GM21515 (cell line): Measurements from ENCODE around the gene USP17L13.
"Not testable (repeated sequence)": the region's sequence is repeated elsewhere in the genome, so short reads cannot be mapped to it uniquely, and the experiment has no call there.

Source experiments
- ATAC-seq: cut with Tn5 transposase; IDR thresholded peaks from one replicate; pipeline ENCODE4 v1.9.1; 2021; ENCODE audit not compliant: unreplicated experiment

Gene USP17L13, protein sequence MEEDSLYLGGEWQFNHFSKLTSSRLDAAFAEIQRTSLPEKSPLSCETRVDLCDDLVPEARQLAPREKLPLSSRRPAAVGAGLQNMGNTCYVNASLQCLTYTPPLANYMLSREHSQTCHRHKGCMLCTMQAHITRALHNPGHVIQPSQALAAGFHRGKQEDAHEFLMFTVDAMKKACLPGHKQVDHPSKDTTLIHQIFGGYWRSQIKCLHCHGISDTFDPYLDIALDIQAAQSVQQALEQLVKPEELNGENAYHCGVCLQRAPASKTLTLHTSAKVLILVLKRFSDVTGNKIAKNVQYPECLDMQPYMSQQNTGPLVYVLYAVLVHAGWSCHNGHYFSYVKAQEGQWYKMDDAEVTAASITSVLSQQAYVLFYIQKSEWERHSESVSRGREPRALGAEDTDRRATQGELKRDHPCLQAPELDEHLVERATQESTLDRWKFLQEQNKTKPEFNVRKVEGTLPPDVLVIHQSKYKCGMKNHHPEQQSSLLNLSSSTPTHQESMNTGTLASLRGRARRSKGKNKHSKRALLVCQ

DNA sequence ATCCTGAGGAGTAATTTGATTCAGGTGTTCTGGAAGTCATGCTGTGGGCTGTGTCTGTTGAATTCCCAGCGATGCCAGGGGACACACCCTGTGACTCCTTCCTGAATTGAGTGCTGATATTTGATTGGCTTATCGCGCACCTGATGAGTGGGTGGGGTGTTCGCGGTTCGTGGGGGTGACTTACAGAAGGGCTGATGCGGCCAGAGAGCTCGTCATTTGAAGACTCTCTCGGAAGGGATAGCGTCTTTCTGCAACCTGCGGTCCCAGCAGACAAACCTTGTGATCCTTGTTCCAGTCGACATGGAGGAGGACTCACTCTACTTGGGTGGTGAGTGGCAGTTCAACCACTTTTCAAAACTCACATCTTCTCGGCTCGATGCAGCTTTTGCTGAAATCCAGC is at the start of gene USP17L13:
Gene USP17L13 (plus strand): TSS at position 301 of the 400 bp plus-strand sequence. CDS start 0 bp downstream, at position 301.
- not testable (repeated sequence) for ATAC-seq

- not testable (repeated sequence) for ATAC-seq
Measured at GRCh38 chr4:9210357-9210756, 14.3 kb upstream of the USP17L13 start, which contains the start of gene USP17L10. Gene USP17L10, plus strand, starts transcription at chr4:9210657. Its CDS starts 0 bp downstream, at chr4:9210657.

- not testable (repeated sequence) for ATAC-seq
Measured at GRCh38 chr4:9214701-9215100, 10.0 kb upstream of the USP17L13 start.

- ATAC-seq: not testable (repeated sequence)
Measured at GRCh38 chr4:9215105-9215504, 9.6 kb upstream of the USP17L13 start, which contains the start of gene USP17L11. Gene USP17L11, plus strand, starts transcription at chr4:9215405. Its CDS starts 0 bp downstream, at chr4:9215405.

GRCh38 chr4:9219852-9220251 is 4.8 kb upstream of the USP17L13 start, which contains the start of gene USP17L12:
Gene USP17L12, plus strand, starts transcription at chr4:9220152. Its CDS starts 0 bp downstream, at chr4:9220152.
- ATAC-seq: not testable (repeated sequence)

- ATAC-seq: not testable (repeated sequence)
Measured at GRCh38 chr4:9230249-9230648, 5.6 kb downstream of the USP17L13 start.

DNA sequence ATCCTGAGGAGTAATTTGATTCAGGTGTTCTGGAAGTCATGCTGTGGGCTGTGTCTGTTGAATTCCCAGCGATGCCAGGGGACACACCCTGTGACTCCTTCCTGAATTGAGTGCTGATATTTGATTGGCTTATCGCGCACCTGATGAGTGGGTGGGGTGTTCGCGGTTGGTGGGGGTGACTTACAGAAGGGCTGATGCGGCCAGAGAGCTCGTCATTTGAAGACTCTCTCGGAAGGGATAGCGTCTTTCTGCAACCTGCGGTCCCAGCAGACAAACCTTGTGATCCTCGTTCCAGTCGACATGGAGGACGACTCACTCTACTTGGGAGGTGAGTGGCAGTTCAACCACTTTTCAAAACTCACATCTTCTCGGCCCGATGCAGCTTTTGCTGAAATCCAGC is 9.4 kb downstream of the USP17L13 start, which contains the start of gene USP17L15:
Gene USP17L15 (plus strand): TSS at position 301 of the 400 bp plus-strand sequence. CDS start 0 bp downstream, at position 301.
- ATAC-seq: not testable (repeated sequence)

- ATAC-seq: not testable (repeated sequence)
Measured at GRCh38 chr4:9238461-9238860, 13.8 kb downstream of the USP17L13 start.

GRCh38 chr4:9243579-9243978 is 18.9 kb downstream of the USP17L13 start, which contains the start of gene USP17L17:
Gene USP17L17, plus strand, starts transcription at chr4:9243879. Its CDS starts 0 bp downstream, at chr4:9243879.
- ATAC-seq: not testable (repeated sequence)

- ATAC-seq: not testable (repeated sequence)
Measured at GRCh38 chr4:9247953-9248680, 23.4 kb downstream of the USP17L13 start, which contains the start of gene USP17L18. Gene USP17L18, plus strand, starts transcription at chr4:9248630. Its CDS starts 0 bp downstream, at chr4:9248630.

DNA sequence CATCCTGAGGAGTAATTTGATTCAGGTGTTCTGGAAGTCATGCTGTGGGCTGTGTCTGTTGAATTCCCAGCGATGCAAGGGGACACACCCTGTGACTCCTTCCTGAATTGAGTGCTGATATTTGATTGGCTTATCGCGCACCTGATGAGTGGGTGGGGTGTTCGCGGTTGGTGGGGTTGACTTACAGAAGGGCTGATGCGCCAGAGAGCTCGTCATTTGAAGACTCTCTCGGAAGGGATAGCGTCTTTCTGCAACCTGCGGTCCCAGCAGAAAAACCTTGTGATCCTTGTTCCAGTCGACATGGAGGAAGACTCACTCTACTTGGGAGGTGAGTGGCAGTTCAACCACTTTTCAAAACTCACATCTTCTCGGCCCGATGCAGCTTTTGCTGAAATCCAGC is 28.4 kb downstream of the USP17L13 start, which contains the start of gene USP17L19:
Gene USP17L19 (plus strand): TSS at position 301 of the 400 bp plus-strand sequence. CDS start 0 bp downstream, at position 301.
- not testable (repeated sequence) for ATAC-seq

- ATAC-seq: not testable (repeated sequence)
Measured at GRCh38 chr4:9257824-9258223, 33.1 kb downstream of the USP17L13 start, which contains the start of gene USP17L20. Gene USP17L20, plus strand, starts transcription at chr4:9258124. Its CDS starts 0 bp downstream, at chr4:9258124.

DNA sequence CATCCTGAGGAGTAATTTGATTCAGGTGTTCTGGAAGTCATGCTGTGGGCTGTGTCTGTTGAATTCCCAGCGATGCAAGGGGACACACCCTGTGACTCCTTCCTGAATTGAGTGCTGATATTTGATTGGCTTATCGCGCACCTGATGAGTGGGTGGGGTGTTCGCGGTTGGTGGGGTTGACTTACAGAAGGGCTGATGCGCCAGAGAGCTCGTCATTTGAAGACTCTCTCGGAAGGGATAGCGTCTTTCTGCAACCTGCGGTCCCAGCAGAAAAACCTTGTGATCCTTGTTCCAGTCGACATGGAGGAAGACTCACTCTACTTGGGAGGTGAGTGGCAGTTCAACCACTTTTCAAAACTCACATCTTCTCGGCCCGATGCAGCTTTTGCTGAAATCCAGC is 37.9 kb downstream of the USP17L13 start, which contains the start of gene USP17L21:
Gene USP17L21 (plus strand): TSS at position 301 of the 400 bp plus-strand sequence. CDS start 0 bp downstream, at position 301.
- not testable (repeated sequence) for ATAC-seq

GRCh38 chr4:9267319-9267718 is 42.6 kb downstream of the USP17L13 start, which contains the start of gene USP17L22:
Gene USP17L22, plus strand, starts transcription at chr4:9267619. Its CDS starts 0 bp downstream, at chr4:9267619.
- not testable (repeated sequence) for ATAC-seq

DNA sequence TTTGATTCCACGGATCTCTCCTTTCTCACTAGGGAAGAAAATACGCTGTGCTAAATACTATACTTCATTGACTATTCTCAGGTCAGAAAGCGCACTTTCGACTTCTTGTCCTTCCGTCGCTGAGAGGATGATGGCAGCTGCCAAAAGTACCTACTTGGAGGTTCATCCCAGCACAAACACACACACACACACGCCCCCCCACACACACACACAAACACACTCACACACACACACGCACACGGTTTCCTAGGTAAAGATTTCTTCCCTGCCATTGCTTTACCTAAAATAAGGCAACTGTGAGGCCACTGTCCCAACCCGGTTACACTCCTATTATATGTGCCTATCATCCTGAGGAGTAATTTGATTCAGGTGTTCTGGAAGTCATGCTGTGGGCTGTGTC is 47.0 kb downstream of the USP17L13 start:
- not testable (repeated sequence) for ATAC-seq
